ENCODE measurements around the gene KRTAP4-16.

- TF ChIP-seq, protein P1, sequence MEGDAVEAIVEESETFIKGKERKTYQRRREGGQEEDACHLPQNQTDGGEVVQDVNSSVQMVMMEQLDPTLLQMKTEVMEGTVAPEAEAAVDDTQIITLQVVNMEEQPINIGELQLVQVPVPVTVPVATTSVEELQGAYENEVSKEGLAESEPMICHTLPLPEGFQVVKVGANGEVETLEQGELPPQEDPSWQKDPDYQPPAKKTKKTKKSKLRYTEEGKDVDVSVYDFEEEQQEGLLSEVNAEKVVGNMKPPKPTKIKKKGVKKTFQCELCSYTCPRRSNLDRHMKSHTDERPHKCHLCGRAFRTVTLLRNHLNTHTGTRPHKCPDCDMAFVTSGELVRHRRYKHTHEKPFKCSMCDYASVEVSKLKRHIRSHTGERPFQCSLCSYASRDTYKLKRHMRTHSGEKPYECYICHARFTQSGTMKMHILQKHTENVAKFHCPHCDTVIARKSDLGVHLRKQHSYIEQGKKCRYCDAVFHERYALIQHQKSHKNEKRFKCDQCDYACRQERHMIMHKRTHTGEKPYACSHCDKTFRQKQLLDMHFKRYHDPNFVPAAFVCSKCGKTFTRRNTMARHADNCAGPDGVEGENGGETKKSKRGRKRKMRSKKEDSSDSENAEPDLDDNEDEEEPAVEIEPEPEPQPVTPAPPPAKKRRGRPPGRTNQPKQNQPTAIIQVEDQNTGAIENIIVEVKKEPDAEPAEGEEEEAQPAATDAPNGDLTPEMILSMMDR (IDR thresholded peaks at IDR 0.05; ENCODE audit: insufficient read depth, low read depth, low read length), result no peak
- TF ChIP-seq EZH2 (IDR thresholded peaks at IDR 0.05; ENCODE audit: insufficient read depth, low read length), result no peak
Measured at GRCh38 chr17:41098042-41098441, 4.0 kb downstream of the KRTAP4-16 start, which contains the start of gene KRTAP4-8.
